Measurements from ENCODE around the gene CELF4. TPM values are rescaled to one million over a fixed set of nuclear protein-coding genes. Genes with fewer than 3 reads are reported as not detected.

CELF4 gene
- total and polyA plus RNA-seq, 2 of the 4 experiments (the other 2 are of a cell fraction), result not detected

DNA sequence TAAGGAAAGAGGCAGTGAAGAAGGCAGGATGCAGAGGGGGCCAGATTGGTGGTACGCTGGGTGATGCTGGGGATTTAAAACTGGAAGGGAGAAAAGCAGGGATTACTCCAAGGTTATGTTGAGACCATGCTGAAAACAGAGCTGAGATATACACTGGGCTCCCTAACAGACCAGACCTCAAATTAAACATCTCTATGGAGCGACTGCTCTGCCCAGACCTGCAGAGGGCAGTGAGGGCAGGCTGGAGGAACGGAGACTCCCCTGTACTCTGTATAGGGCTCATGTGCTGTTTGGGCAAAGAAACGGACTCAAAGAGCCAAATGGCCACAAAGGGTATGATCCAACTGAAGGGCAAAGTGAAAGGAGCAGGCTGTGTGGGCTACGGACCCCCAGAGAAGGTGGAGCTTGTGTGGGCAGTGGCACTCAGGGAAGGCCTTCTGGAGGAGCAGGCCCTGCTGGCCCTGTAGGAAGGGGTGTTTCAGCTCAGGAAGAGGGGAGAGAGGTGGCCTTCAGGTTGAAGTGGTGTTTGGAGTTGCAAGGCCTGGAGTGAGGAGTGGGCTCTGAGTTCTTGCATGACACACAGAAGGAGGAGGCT, 4.8 kb upstream of the CELF4 start:
- H3K56ac ChIP-seq (ENCODE audit: extremely low read depth, insufficient read depth, low read length), result no peak overlapping the region
- H2AK5ac ChIP-seq (ENCODE audit: low read depth, low read length), result no peak overlapping the region
- no peaks in the 10 kb centered on the region for H3K9me1 ChIP-seq (ENCODE audit: insufficient read depth, low read length)
- no peak overlapping the region for H3K9ac ChIP-seq (ENCODE audit: low read depth, low read length)
- ATAC-seq (ENCODE audit: low read depth), result no peak
- ChIA-PET POLR2A (ENCODE audit: unreplicated experiment) (no interaction called here), CTCF (no interaction called here)
- H2BK5ac ChIP-seq (ENCODE audit: low read depth, low read length, poor library complexity, severe bottlenecking), result no peak overlapping the region
- TF ChIP-seq POLR2A (IDR thresholded peaks at IDR 0.05; ENCODE audit: low read depth, low read length) (no peak), SMC3 (IDR thresholded peaks at IDR 0.05; ENCODE audit: low read depth, low read length) (no peak), RFX5 (IDR thresholded peaks at IDR 0.05; ENCODE audit: low read depth, low read length) (no peak), MXI1 (IDR thresholded peaks at IDR 0.05; ENCODE audit: borderline replicate concordance, low read depth, low read length) (no peak), NFE2L2 (IDR thresholded peaks at IDR 0.05; ENCODE audit: low read depth, low read length) (no peak), FOS (IDR thresholded peaks at IDR 0.05; ENCODE audit: low read depth, low read length) (no peak), CEBPB (IDR thresholded peaks at IDR 0.05; ENCODE audit: low read depth, low read length) (no peak), MAZ (IDR thresholded peaks at IDR 0.05; ENCODE audit: borderline replicate concordance, low read depth, low read length) (no peak), CTCF (conservative IDR thresholded peaks at IDR 0.05; ENCODE audit: low read depth, low read length) (no peak), MAFK (IDR thresholded peaks at IDR 0.05; ENCODE audit: low read depth, low read length) (no peak), ELK1 (IDR thresholded peaks at IDR 0.05; ENCODE audit: borderline replicate concordance, low read depth, low read length) (no peak)
- H2BK15ac ChIP-seq (ENCODE audit: low read depth, low read length), result no peak overlapping the region
- H3K18ac ChIP-seq (ENCODE audit: low read depth, low read length), result no peak overlapping the region
- intact Hi-C loops (cut with micrococcal nuclease), result no loop called here
- H4K20me1 ChIP-seq (ENCODE audit: insufficient read depth, low read length), result no peaks in the 10 kb centered on the region
- H2BK20ac ChIP-seq (ENCODE audit: low read depth, low read length), result no peak overlapping the region
- H3K4ac ChIP-seq (ENCODE audit: low read depth, low read length), result no peak overlapping the region
- WGBS, 2 experiments (ENCODE audit: extremely low coverage in 2 of 2, insufficient read length in 1 of 2), result no CpG with 5 or more reads among the region's 5 CpGs
- H2AFZ ChIP-seq (replicated peaks; ENCODE audit: low read length, poor library complexity), result no peak overlapping the region
- no peak overlapping the region for H2AK9ac ChIP-seq (replicated peaks; ENCODE audit: low read depth, low read length, poor library complexity)
- BruUV-seq (replicated peaks), result no TSS peak
- no peaks in the 10 kb centered on the region for H3K36me3 ChIP-seq (ENCODE audit: control insufficient read depth, insufficient read depth, low read length)
- H3K23ac ChIP-seq (ENCODE audit: low read depth, low read length), result no peak overlapping the region
- in situ Hi-C loops (cut with MboI; ENCODE audit: low sequenced_read_pairs), result no loop called here
- H3K4me3 ChIP-seq (ENCODE audit: insufficient read depth, low read depth, low read length), result no peak overlapping the region
- H4K91ac ChIP-seq (ENCODE audit: insufficient read depth, low read depth, low read length), result no peak overlapping the region
- H3K4me2 ChIP-seq (ENCODE audit: low read depth, low read length), result no peak overlapping the region
- dilution Hi-C loops (cut with HindIII; ENCODE audit: low sequenced_read_pairs, unreplicated experiment), result no loop called here
- no peaks in the 10 kb centered on the region for H3K79me1 ChIP-seq (ENCODE audit: low read depth in 1 of 2, low read length in 2 of 2)
- peaks cover 33% of the 10 kb centered on the region for H3K27me3 ChIP-seq (ENCODE audit: control insufficient read depth, insufficient read depth, low read length)
- no peak overlapping the region for H4K5ac ChIP-seq (ENCODE audit: low read depth, low read length)
- DNase-seq, result no peak
- H3K4me1 ChIP-seq (ENCODE audit: control insufficient read depth, insufficient read depth, low read length), result peaks cover 1% of the 10 kb centered on the region; the same call in 1 of the 2 replicates
- no peak overlapping the region for H3K27ac ChIP-seq (ENCODE audit: insufficient read depth, low read length)
- H3K14ac ChIP-seq (replicated peaks; ENCODE audit: low read depth, low read length), result no peak overlapping the region
- no peak overlapping the region for H2BK120ac ChIP-seq (ENCODE audit: low read depth, low read length)
- H4K8ac ChIP-seq (ENCODE audit: low read depth in 2 of 2, low read length in 2 of 2), result no peak overlapping the region
- H3K9me3 ChIP-seq (ENCODE audit: control insufficient read depth, insufficient read depth, low read length), result no peaks in the 10 kb centered on the region
